ENCODE results near the gene FANCC.

The FANCC gene

DNA sequence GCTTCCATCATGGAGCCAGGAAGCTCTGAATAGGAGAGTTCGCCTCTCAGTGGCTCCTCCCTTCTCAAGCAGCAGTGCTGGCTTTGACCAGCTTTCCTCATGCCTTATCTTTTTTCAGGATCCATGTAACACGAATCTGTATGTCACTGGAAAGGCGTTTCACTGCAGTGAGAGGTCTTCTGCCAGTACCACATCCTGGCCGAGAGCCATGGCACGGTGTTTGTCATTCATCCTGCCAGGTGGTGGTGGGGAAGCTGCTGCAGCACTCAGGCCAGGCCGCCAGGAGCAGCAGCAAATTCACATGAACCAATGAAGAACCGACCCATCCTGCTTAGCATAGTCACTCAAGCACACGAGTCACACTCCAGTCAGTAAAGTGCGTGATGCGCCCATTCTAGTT, 179.0 kb downstream of the FANCC start:
- no peak for DNase-seq

DNA sequence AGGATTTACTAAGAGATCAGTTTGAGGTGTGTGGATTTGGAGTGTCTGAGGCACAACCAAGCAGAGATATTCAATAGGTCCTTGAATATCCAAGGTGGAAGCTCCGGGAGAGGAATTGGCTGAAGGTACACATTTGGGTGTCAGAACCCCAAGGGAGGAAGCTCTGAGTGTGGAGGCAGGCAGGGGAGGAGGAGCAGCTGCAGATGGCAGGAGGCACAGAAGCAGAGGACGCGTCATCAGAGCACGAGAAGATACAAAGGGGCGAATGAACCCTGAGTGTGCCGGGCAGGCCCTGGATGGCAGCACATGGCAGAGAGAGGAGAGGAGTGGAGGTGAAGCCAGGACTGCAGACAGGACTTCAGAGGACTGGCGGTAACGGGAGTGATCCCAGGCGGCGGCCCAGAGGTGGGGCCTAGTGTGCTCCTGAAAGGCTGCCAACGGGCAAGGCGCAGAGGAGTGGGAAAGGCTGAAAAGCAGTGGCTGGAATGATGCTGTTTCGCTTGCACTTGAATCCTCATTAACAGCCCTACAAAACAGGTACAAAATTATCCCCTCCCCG, 179.8 kb downstream of the FANCC start:
- DNase-seq: no peak

DNA sequence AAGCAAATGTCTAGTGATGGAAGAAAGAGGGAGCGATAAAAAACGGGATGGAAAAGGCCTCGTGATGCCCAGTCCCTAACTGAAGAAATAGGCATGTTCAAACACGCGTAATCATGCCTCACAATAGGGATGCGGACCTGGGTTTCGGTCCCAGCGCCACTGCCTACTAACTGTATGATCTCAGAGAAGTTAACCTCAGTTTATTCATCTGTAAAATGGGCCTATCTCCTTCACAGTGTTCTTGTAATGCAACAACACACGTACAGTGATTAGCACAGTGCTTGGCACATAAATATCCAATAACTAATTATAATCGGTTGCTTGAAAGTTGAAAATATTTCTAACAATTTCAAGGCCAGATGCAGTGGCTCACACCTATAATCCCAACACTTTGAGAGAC, 181.8 kb downstream of the FANCC start:
- DNase-seq: no peak

DNA sequence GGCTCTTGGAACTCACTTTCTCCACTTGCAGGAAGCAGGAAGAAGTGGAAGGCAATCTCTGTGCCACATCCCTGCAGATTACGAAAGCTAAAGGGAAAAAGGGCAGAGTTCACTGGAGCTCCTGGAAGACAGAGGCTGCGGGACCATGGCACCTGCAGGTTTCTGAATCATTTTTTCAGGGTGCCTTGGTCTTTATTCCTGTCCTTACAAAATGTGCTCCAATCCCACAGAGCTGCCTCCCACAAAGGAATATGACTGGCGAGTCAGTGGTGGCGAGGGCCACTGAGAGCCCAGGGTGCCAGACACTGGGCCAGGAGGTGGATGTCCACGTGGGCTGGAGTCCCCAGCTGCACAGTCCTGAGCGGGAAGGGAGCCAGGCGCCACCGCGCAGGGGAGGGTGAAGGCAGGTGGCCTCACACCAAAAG, 183.0 kb downstream of the FANCC start:
- no peak for DNase-seq

DNA sequence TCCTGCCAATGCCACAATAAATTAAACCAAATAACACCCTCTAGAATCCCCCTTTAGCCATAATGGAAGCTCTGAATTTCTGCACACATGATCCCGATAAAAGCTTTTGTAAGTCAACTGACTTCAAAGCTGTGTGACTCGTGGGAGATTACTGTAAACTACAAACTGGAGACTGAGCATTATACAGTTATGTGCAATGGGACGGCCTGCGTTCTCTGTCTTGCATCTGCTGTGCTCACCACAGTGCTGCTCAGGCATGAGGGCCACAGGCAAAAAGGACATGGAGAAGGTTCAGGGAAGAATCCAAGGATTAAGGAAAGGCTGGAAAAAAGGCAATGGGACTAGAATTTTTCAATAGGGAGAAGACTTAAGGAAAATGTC, 184.2 kb downstream of the FANCC start:
- DNase-seq: no peak

DNA sequence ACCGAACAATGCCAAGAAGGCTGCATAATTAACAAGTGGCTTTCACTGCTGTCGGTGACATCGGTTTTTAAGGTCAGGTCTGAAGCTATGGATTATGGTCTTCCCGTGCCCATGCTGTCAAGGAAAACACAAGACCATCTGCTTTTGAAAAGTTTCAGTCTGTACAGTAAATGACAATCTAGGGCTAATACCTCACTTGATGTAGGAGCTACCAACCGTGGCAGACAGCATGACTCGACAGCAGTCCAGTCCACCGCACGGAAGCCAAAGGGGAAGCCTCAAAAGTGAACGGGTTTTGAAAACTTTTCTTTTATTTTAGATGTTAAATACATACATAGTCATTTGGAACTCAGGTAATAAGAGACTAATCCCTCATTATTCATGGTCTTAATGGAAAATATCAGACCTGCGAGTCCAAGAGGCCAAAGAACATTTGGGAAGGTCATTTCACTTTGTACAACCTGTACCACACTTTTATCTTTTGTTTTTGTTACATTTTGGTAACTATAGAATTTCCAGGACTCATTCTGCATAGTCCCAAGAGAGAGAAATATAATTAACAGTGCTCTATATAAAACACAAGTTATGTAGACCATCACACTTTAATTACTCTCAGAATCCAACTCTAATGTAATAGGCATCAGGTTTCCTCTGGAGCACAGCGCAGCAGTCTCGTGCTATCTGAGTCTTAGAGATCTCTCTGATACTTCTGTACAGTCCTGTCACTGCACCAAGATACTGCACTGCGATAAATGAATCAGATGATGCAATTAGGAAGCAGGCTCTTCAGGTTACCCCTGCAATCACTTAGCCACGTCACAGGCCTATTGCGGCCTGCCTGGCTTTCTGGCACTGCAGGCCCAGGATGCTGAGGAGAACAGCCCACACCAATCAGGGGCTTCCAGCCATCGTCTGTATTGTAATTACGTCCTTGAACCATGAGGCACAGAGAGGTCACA, 184.9 kb downstream of the FANCC start:
- DNase-seq: no peak

DNA sequence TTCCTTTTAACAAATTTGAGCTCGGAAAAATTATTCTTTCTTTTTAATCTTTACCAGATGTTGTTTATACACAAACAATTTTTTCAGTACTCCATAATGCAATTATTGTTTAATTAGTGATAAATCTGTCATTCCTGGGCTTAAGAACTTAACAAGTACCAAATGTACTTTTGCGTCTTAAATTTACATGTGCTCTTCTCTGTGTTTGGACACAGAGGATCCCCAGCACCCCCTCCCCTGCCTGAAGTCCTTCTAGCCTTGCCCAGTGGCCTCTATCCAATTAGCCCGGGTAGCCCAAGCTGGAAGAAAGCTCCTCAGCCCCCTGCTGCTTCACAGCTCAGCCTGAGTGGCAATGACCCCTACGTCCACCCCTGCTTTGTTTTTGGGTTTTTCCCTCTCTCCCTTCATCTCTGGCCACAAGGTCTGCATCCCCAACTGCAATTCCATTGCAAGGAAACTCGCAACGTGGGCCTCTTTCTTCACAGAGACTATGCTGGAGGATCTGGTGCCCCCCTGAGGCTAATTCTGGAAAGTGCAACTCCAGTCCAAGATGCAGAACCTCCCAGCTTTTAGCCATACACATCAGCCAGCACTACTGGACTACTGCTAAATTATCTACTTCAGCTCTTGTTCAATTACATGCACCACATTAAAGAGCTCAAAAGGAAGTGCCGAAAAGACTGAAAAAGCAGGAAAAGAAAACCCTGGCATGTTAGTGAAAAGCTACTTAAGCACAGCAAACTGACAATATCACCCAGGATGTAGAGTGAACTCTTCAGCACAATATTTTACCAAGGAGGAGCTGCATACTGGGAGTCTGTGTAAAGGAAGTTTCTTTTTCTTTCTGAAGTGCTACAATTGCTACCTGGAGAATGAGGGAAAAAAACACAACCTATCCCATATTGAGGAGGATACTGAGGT, 186.2 kb downstream of the FANCC start:
- DNase-seq: peak; percentile 53

DNA sequence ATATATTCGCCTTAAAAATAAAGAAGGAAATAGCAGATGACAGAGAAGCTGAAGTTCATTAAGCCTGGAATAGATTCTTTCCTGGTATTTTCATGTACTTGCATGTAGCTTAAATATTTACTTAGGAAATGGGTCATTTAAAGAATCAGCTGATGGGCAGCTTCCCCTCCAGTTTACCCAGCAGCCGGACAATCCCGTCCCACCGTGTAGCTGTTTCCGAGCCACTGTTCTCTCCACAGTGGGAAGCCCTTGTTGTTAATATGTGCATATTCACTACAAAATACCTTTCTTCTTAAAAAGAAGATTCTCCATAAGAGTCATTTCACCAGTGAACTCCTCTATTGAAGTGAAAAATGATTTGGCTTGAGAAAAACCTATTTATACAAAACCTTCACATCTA, 187.0 kb downstream of the FANCC start:
- DNase-seq: no peak

DNA sequence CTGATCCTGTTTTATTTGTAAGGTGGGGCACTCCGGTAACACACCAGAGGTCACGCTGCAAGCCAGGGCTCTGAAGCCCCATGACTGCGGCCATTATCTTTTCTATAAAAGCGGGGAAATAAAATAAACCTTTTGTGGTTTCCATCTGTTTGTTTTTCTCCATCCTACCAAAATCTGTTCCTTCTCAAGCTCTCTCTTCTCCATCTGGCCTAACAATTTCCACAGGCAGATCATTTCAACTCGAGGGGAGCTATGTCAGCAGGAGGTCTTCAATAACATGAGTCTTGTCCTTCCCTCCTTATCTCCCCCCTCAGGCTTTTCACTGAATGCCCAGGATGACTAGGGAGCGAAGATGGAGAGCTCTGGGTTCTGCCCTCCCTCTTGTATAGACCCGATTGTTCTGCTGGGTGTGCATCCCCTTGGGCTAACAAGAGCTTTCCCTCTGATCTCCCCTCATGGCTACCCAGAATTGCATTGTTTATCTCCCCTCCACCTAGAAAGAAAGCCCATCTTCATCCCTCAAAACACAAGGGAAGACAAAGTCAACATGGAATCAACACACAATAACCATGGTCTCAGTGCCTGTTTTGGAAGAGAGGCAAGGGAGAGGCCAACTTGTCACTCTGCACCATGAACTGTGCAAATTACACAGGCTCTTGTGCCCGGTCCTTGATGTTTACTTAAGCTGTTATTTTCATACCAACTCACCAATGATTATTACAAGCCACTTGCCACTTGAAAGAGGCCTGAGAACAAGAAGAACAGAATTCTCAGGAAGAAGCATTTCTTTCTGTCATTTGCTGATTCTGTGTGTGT, 187.8 kb downstream of the FANCC start:
- DNase-seq: no peak

DNA sequence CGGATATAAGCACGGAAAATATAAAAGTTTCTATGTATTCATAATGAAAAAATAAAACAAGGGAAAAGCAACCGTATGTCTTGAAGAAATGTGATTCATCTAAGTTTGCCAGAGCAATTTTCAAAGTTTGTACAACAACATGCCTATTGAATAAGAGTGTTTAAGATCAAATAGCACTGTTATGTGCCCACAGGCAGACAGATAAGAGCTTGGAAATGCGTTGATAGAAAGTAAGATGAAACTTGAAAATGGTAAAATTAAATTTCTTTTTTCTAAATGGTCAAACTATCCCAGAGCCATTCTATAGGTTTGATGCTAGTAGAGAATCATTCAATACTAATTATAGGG, 189.4 kb downstream of the FANCC start:
- no peak for DNase-seq

DNA sequence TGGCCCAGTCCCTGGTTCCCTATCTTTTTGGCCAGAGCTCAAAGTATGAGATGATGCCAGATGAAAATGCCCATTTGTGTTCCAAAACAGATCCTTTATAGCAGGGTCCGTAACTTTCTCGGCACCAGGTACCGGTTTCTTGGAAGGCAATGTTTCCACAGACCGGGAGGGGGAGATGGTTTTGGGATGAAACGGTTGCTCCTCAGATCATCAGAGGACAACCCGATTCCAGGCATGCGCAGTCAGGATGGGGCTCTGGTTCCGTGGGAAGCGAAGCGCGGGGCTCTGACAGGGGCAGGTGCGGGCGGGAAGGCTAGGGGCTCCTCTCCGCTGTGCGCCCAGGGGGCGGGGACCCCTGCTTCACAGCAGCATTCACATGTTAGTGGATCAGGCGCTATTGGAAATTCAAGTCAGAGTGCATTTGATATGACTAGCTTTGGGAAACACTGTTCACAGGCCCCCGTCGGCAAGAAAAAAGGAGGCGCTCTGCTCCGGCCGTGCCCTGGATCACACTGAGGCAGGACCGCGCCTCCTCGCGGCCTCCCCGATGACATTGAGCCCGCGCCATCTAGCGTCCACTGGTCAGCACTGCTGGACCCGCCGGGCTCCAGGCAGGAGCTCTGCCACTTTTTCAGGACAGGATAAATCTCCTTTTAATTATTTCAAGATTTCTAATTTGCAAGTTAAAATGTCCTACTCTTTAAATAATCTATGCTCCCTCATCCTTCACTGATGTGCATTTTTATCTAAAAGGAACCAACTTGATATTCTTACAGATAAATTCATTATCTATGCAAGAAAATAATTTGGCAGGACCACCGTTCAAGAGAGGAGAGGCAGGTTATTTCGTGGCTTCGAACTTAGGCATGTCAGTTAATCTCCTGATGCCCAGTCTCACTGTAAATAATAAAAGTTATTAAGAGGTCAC, 190.0 kb downstream of the FANCC start:
- peak; percentile 70 for DNase-seq

DNA sequence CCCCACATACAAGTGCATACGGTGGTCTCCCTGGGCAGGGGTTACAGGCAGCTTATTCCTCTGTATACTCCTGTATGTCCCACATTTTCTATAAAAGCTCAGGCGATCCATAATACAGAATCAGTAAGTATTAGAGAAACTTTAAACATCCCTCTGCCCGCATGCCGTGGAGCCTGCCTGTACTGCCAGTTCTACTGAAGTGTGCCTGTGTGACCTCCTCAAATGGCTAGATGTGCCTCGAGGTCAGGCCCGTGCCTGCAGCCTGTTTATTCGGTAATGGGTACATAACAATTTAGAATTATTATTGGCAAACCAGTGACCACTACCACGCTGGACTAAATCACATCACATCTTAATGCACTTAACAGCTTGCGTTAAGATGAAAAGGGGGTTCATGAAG, 190.8 kb downstream of the FANCC start:
- no peak for DNase-seq

DNA sequence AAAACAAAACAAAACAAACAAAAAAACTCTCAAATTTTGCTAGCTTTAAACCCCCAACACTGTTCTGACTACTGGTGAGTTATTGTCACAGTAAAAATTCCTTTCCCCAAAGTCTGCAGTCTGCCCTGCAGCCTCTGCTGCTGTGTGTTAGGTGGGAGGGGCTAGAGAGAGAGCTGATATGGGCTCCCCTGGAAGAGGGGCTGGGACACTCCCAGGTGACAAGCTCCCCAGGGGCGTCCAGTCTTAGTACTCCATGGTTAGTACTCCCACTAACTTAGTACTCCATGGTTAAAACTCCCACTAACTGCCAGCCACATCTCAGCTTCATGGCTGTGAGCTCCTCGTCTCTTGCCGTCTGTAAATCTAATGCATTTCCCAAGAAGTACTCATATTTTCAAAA, 191.9 kb downstream of the FANCC start:
- no peak for DNase-seq

DNA sequence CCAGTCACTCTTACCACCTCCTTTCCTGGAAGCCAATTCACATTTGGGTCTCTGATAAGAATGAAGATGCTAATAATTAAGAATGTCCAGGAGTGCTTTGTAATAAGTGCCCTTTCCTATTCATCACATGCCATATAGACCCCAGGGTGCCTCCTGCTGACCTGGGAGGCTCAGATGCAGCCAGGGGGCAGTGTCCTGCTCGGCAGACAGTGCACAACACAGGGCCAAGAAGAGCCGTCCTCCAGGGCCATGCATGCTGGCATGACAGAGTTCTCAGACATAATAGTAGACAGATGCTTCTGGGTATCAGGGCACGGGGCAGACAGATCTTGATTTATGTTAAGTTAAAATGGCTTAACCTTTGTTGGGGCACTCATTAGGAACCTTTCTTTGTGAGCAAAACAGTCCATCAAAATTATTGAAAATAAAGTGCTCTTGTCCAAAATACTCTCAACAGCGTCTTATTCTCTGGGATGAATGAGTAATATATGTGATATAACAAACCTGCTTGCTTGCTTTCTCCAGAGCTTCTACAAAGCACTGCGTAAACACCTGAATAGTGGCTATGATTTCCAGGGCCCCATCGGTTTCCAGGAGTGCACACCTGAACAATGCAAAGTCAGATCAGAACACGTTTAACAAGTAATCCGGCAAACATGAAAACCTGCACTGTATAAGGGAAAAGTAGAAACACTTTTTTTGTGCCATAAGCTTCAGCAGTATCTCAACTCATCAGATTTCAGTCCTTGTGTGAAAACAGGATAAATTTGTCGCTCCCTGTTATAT, 192.7 kb downstream of the FANCC start:
- DNase-seq: no peak

DNA sequence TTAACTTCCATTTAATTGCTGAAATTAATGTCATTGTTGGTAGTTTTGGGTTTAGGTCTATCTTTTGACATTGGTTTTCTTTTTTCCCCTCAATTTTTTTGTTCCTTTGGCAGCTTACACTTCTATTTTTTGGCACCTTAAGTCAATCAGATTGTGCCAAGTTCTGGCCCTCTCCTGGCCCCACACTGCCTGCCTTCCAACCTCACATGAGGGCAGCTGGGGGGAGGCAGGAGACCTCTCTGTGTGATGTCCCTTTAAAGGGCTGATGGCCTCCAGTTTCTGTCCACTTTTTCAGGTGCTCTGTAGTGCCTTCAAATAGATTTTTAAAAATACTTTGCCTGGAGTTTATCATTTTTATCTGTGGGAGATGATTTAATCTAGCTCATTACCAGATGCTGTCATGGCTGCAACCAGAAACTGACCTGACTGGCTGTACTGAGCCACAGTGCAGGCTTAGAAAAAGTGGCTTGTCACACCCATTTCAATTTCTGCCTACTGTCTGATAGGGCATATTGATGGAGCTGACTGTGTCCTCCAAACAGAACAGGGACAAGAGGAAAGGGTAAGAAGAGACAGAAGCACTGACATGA, 196.6 kb downstream of the FANCC start:
- DNase-seq: no peak

DNA sequence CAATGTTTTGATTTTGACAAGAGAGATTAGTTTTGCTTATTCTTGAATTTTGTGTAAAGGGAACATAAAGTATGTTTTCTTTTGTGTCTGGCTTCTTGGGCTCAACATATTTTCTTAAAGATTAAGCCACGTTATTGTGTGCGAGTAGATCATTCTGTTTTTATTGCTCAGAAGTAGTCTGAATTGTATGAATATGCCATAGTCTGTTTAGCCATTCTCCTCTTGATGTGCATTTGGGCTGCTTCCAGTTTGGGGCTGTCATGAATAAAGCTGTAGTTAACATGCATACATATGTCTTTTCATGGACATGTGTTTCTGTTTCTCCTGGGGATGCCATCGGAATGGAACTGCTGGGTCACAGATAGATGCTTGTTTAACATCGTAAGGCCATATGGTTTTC, 198.9 kb downstream of the FANCC start:
- DNase-seq: no peak

DNA sequence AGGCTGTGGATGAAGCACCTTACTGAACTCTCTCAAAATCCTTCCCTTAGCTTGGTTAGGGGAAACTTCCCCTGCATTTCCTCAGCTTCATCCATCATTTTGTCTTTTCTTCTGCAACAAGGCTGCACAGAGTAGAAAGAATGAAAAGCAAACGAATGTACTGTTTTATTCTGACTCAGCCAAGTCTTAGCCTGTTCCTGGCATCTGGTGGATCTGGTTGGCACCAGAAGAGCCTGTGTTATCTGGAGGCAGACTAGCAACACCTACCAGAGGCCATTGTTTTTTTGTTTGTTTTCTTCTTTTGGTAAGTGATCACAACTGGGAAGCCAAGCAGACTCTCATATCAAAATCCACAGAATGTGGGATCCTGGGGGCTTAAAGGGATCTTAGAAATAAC, 200.7 kb downstream of the FANCC start:
- DNase-seq: no peak

DNA sequence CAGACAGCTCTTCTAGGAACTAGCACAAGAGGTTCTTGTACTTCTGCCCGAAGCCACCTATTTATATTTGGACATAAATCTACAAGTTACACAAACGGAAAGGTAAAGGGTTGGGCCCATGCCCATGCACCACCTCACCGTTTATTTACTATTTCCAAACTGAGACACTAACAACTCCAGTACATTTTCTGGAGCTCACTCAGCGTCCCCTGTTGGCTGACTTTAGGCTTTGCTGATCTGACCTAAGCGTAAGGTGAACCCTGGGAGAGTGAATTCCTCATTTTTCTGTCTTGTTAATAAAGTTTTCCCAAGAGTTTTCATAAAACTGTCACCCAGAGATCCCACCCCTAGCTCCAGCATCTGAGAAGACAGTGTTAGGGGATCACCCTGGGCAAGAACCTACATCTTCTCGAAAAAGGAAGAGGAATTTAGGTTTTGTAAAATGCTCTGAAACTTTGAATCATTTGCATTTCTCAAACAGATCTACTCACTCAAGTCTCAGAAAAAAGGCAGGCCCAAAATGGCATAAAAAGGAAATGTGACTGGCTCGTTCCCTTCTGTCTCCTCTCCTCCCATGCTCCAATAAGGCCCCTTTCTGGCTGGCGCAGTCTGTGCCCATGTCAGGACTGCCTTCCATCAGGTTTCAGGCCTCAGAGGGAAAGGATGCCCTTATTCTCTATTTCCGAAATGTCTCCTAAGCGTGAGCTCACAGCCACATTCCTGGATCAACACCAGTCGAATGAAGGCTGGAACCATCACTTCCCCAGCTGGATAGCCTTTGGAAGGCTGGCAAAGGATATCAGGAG, 201.3 kb downstream of the FANCC start:
- DNase-seq: no peak

DNA sequence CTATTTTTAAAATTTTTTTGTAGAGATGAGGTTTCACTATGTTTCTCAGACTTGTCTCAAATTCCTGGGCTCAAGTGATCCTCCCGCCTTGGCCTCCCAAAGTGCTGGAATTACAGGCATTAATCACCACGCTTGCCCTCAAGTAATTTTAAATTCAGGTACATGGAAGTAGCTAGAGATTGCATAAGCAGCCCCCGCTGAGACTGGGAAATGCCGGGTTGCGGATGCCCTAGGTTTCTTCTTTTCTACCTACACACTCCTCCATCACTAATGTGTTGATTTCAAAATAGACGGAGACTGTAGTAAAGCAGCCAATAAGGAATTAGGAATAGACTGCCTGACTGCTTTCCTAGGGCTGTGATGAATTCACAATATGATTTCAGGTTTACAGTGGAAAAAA, 202.4 kb downstream of the FANCC start:
- DNase-seq: no peak

Data from CD4-positive, alpha-beta T cell treated with Interleukin-6 for 4 hours (primary cell).